Measurements from ENCODE around the gene LIPA.

The LIPA gene

DNA sequence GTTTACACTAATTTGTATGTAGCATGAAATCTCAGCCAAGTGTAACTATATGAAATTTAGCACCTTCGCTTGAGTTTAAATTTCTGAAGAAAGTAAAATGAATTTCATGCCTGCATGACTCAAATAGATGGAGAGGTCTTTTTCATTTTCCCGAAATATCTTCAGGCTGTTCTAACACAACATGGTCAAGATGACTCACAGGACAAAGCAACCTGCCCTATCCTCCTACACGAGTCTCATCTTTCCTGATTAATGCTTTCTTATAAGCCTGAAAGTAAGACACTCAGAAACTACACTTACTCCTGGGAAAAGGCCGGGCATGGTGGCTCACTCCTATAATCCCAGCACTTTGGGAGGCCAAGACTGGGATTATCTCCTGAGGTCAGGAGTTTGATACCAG lies 85.7 kb downstream of the LIPA start:
- DNase-seq (ENCODE audit: low read depth in 2 of 2) = no peak

DNA sequence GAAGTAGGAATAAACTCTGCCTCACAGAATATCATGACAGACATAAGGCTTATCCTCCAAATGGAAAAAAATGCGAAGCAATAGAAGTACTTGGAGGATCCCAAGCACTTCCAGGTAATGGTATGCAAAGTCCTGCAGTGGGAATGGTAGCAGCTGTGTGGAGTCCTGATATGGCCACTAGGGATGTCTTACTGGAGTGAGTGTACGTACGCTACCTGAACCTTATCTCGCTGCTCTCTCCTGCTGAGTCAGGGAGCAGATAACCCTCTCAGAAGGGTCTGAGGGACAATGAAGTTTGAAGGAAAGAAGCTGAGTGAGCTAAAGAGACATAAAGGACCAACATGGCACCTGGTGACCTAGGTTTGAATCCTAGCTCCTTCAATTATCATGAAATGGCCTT lies 86.7 kb downstream of the LIPA start:
- DNase-seq (ENCODE audit: low read depth in 2 of 2) = no peak

DNA sequence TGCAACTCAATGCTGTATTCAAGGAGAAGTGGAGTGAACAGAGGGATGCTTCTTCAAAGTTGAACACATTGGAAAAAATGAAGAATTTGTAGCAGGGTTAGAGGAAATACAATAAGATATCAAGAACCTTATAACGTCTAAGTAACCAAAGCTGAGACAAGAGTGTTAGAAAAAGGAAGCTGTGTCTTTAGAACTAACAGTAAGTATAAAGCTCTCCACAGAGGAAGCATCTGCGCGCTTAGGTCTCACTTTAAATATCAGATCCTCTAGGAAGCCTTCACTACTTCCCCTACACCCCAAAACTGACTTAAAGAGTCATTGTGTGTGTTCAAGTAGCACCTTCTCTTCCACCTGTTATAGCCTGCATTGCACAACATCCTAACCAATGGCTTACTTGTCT lies 87.5 kb downstream of the LIPA start:
- no peak for DNase-seq (ENCODE audit: low read depth in 2 of 2)
